Right cardiac atrium (tissue), 5 donors: Measurements from ENCODE around the gene EPHA7. TPM values are rescaled to one million over a fixed set of nuclear protein-coding genes. Genes with fewer than 3 reads are reported as not detected.

Source experiments
- ATAC-seq, 2 donors: fragments of 200-7000 bp; cut with Tn5 transposase; one replicate each; pipeline versions ENCODE4 v1.8.0 to v1.9.1; 2020; ENCODE audit warnings: moderate library complexity in 2 of 2, mild to moderate bottlenecking in 1 of 2
- DNase-seq, 3 donors: peaks; one replicate each; pipeline ENCODE4 v3.0.0-alpha.2; 2020
- H3K27ac ChIP-seq: one replicate; pipeline ENCODE4 v1.5.1; 2013; ENCODE audit warnings: mild to moderate bottlenecking, low read length, control low read depth, moderate library complexity
- H3K27me3 ChIP-seq: one replicate; pipeline ENCODE4 v1.6.1; 2013; ENCODE audit not compliant: control insufficient read depth, insufficient read depth
- H3K4me1 ChIP-seq: one replicate; pipeline ENCODE4 v1.6.1; 2013; ENCODE audit warnings: low read length; ENCODE audit not compliant: control insufficient read depth, insufficient read depth
- H3K4me3 ChIP-seq: one replicate; pipeline ENCODE4 v1.5.1; 2013; ENCODE audit warnings: low read length, control low read depth
- H3K9me3 ChIP-seq: one replicate; pipeline ENCODE4 v1.6.1; 2013; ENCODE audit warnings: low read length; ENCODE audit not compliant: control insufficient read depth
- WGBS: extraction: QIAGEN DNeasy Blood & Tissue Kit; methylation state at CpG from one replicate; pipeline ENCODE4 v1.1.7; 2013; 5-methylcytosine and 5-hydroxymethylcytosine counted together
- intact Hi-C, 4 donors: fragments of 100-400 bp; cut with DNase I; formaldehyde crosslinking; loops; one replicate each; pipeline versions ENCODE4 v1.11.0 to v1.14.0; 2022 to 2023
- polyA plus RNA-seq: library from polyadenylated mRNA; stranded (reverse); fragments of 200-250 nt; gene quantifications from one replicate; pipeline ENCODE4 v1.2.3, GENCODE V29; 2013
- total RNA-seq, 4 donors: library from RNA; stranded (reverse); fragmentation: NEBNext Ultra II Directional; extraction: Animal tissue kit (Norgen Biotek cat#: 25700); gene quantifications; one replicate each; pipeline ENCODE4 v1.2.1, GENCODE V29; 2021
- donor health status: healthy with polysubstance abuse.
- donor health status: DM: no; HTN: yes; CAD: no.
- donor health status: DM: no; HTN: no; CAD: no.
- donor health status: DM: no; HTN: yes; CAD: no; lungs with severe emphysema.
- donor health status: DM: yes; HTN: yes; CAD: no.

Gene EPHA7
- total and polyA plus RNA-seq, 5 donors: 6.6 to 26.9 (median 20.0) TPM

DNA sequence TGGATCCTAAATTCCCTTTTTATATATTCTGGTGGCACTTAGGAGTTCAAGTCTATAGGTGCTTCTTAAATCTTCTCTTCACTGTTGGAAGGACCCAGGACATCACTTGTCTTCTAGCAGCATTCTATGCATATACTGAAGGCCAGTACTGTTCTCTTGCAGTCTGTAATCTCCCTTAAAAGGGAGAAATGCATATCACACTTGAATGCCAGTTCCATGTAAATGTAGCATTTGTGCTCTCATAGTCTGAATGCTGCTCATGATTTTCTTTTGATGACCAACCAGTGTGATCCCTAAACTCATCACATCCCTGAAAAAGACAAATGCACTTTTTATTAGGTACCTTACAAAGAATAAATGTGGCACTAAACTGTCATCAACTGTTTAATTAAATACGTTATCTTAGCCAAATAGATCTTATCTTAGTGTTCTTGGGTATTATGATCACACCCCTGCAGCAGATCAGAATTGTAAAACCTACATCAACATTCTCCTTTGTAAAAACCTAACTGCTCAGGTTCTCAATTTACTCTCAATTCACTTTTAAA is 176.1 kb downstream of the EPHA7 start:
- Histone ChIP-seq H3K4me3 (no peak overlapping the region), H3K27me3 (no peaks in the 10 kb centered on the region), H3K9me3 (no peaks in the 10 kb centered on the region), H3K4me1 (no peaks in the 10 kb centered on the region), H3K27ac (no peak overlapping the region)
- DNase-seq: no peak
- ATAC-seq: no peak
- intact Hi-C loops: no loop called here
- 68% methylated on average over 1 of the region's 1 CpG for WGBS

DNA sequence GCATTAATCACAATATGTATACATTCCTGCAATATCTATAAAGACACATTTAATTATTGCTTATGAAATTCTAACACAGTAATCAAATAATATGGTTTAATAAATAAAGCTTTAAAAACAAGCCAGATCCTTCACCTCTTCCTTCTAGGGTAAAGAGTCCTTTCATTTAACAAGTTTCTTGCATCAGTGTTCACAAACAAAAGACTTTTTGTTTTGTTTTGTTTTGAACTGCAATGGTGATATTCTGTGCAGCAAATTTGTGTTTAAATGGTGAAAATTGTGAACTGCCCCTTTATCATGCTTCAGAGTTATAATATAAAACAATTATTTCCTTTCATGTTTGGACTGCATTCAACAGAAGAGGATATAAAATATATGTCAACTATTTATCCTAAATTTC is 177.3 kb downstream of the EPHA7 start:
- Histone ChIP-seq H3K4me3 (no peak overlapping the region), H3K27ac (no peak overlapping the region), H3K27me3 (no peaks in the 10 kb centered on the region), H3K9me3 (no peaks in the 10 kb centered on the region), H3K4me1 (no peaks in the 10 kb centered on the region)
- no peak for ATAC-seq
- intact Hi-C loops: no loop called here
- DNase-seq: no peak

DNA sequence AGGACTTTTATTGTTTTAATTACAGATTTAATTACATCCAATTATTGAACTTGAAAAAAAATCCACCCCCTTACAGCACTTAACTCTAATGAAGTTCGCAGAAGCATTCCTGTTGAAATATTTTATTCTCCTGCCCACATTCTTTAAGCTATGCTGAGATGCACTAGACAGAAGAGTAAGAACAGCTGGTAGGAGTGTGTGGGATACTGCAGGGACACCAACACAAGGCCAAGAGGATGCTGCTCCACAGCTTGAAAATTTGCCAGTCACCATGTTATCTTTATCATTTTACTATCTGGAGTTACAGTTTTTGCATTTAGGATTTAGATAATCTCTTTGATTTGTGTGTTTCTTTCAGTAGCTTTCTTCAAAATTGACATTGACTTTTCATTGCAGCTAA is 180.7 kb downstream of the EPHA7 start:
- no peak overlapping the region for H3K4me3 ChIP-seq
- intact Hi-C loops: no loop called here
- no peaks in the 10 kb centered on the region for H3K9me3 ChIP-seq
- no peak for ATAC-seq
- no peak for DNase-seq
- no peaks in the 10 kb centered on the region for H3K4me1 ChIP-seq
- H3K27me3 ChIP-seq: no peaks in the 10 kb centered on the region
- H3K27ac ChIP-seq: no peak overlapping the region
- WGBS: 53% methylated on average over 1 of the region's 1 CpG

DNA sequence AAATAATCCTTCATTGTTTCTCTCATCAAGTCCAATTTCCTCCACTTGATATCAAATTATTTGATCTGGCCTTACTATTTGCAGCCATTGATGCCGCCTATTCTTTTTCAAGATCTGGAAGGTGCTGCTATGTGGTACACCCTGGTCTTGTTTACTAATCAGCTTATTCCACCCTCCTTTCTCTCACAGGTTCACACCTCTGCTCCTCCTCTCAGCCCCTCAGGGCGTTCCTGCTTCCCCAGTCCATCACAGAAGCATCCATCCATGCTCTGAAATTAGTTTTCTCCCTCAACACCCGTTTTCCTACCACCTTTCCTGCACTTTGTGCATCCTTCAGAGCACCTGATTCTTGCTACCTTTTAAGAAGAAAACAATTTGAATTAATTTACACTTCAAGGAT is 183.6 kb downstream of the EPHA7 start:
- DNase-seq: no peak
- intact Hi-C loops: no loop called here
- Histone ChIP-seq H3K9me3 (no peaks in the 10 kb centered on the region), H3K4me3 (no peak overlapping the region), H3K4me1 (no peaks in the 10 kb centered on the region), H3K27ac (no peak overlapping the region), H3K27me3 (no peaks in the 10 kb centered on the region)
- ATAC-seq: no peak
- whole genome bisulfite sequencing: 66% methylated on average over 3 of the region's 3 CpGs

DNA sequence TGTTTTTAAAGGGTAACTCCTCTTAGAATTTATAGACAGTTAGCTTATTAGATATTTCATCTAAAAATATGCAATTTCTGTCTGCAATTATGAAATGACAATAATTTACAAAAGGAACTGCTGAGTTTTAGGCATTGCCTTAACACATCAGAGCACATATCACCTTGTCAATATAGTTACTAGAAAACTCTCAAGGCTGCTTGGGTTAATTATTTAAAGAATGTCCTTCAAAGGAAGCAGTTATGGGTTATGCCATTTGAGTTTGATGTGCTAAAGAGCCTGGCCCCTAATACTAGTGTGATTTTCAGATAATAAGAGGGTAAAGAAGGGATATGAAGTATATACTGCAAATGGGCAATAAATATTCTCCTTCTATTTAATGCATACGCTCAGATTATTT is 192.5 kb downstream of the EPHA7 start:
- no peak for ATAC-seq
- intact Hi-C loops: no loop called here
- H3K4me1 ChIP-seq: no peaks in the 10 kb centered on the region
- no peaks in the 10 kb centered on the region for H3K9me3 ChIP-seq
- no peaks in the 10 kb centered on the region for H3K27me3 ChIP-seq
- no peak for DNase-seq
- no peak overlapping the region for H3K27ac ChIP-seq
- WGBS: 99% methylated on average over 1 of the region's 1 CpG
- no peak overlapping the region for H3K4me3 ChIP-seq

DNA sequence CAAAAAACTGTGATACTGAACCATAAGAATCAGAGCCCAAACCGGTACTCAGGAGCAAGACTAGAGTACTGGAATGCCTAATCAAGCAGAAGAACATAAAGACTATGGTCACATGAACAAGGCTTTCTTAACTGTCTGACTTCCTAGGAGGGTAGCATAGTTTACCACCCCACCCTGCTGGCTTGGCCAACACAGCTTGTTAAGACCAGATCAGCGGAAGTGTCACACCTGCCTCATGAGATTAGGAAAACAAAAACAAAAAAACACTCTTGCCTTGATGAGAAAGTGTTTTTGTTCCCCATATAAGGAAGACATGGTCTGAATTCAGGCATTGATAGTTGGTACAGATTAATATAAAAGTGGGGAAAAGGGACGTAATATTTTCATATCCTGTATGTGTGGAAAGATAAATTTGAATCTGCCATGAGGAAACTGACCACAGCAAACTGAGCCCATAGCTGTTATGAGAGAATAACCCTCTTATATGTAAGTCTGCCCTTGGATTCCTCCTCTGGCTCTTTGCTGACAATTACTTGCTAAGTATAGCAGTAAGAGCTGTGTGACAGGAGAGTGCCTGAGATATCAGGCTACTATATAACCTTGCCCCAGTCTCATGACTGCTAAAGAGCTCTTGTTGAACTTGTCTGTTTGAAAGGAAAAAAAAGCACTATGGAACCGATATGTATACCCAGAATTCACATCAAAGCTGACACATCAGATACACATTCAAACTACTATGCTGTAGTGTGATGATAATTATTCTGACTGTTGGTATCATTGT is 197.1 kb downstream of the EPHA7 start:
- DNase-seq (no peak), ATAC-seq (peak; percentile 91 to 96)
- Histone ChIP-seq H3K27me3 (no peaks in the 10 kb centered on the region), H3K9me3 (no peaks in the 10 kb centered on the region), H3K4me3 (no peak overlapping the region), H3K4me1 (no peaks in the 10 kb centered on the region), H3K27ac (peak overlapping the region; percentile 80)
- WGBS: 51% methylated on average over 4 of the region's 4 CpGs
- intact Hi-C loops: no loop called here

DNA sequence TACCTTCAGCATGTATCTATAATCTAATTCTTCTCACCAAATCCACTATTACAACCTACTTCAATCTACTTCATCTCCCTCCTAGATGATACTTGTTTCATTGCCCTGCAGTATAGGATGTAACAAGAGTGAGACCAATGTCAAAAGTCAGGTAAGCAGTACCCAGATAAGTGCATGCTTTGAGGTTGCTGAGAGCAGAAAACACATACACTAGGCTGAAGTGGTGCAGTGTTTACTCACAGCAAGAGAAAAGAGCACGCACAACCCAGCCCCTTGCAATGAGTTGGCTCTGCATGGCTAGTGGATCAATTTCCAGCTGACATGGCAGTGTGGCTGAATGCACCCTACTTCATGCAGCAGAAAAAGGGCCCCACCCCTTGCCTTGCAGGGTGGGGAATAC is 199.9 kb downstream of the EPHA7 start:
- Histone ChIP-seq H3K4me1 (no peaks in the 10 kb centered on the region), H3K9me3 (no peaks in the 10 kb centered on the region), H3K27ac (no peak overlapping the region), H3K27me3 (no peaks in the 10 kb centered on the region), H3K4me3 (no peak overlapping the region)
- ATAC-seq (no peak), DNase-seq (no peak)
- 89% methylated on average over 1 of the region's 1 CpG for WGBS
- intact Hi-C loops: no loop called here

DNA sequence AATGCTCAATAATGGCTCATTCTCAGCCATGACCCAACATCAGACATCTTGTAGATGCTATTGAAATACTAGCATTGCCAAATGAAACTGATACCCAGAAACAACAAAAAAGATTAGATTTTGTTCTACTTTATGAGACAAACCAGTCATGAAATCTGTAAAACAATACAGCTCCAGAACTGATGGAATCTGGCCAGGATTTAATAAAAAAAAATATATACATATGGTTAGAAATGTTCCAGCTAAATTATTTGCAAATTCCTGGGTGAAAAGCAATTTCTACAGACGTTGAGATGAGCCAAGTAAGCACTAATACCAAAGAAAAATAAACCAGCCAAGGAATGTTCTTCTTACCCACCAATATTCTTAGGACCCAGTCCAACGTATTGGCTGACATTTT is 201.3 kb downstream of the EPHA7 start:
- no peaks in the 10 kb centered on the region for H3K4me1 ChIP-seq
- no peak overlapping the region for H3K27ac ChIP-seq
- H3K4me3 ChIP-seq: no peak overlapping the region
- 37% methylated on average over 2 of the region's 2 CpGs for WGBS
- H3K27me3 ChIP-seq: no peaks in the 10 kb centered on the region
- ATAC-seq (no peak), DNase-seq (no peak)
- intact Hi-C loops: no loop called here
- no peaks in the 10 kb centered on the region for H3K9me3 ChIP-seq

DNA sequence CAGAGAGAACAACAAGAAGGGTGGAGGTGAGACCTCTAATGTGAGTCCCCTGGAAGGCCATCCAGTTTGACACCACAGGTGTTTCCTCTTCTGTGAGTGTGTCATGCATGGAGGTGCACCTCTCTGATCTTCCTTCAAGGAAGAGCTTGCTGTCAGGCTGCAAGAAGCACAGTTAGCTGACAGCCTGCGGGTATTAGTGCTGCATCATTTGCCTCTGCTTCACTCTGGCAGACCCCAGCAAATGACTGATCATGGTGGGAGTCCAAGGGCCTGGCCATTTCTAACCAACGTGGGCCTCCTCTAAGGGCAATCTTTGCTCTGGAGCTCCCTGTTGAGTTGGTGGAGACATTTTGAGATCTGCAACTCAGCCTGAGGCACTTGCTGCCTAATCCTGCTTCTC is 206.3 kb downstream of the EPHA7 start:
- DNase-seq (no peak), ATAC-seq (no peak)
- H3K27me3 ChIP-seq: no peaks in the 10 kb centered on the region
- no peak overlapping the region for H3K4me3 ChIP-seq
- no peaks in the 10 kb centered on the region for H3K9me3 ChIP-seq
- no peaks in the 10 kb centered on the region for H3K4me1 ChIP-seq
- intact Hi-C loops: no loop called here
- WGBS: 80% methylated on average over 2 of the region's 2 CpGs
- no peak overlapping the region for H3K27ac ChIP-seq

DNA sequence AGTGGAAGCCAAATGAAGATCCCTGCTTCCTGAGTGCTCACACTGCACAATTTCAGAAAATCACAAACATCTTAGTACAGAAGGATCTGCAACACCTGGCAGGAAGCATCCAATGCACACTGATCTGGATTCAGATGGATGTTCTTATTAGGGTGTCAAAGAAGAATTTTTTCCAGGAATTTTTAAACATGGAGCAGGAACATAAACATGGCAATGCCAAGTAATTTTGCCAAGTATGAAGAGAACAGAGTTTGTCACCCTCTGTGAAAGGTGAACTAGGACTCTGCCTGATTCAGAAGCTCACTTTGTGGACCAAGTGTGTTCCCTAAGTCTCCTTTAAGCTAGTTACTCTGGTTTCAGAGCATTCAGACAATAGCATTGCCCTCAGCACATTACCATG is 208.5 kb downstream of the EPHA7 start:
- H3K4me1 ChIP-seq: no peaks in the 10 kb centered on the region
- DNase-seq: no peak
- no peak overlapping the region for H3K4me3 ChIP-seq
- H3K27ac ChIP-seq: no peak overlapping the region
- H3K9me3 ChIP-seq: no peaks in the 10 kb centered on the region
- no peak for ATAC-seq
- no peaks in the 10 kb centered on the region for H3K27me3 ChIP-seq
- intact Hi-C loops: no loop called here

DNA sequence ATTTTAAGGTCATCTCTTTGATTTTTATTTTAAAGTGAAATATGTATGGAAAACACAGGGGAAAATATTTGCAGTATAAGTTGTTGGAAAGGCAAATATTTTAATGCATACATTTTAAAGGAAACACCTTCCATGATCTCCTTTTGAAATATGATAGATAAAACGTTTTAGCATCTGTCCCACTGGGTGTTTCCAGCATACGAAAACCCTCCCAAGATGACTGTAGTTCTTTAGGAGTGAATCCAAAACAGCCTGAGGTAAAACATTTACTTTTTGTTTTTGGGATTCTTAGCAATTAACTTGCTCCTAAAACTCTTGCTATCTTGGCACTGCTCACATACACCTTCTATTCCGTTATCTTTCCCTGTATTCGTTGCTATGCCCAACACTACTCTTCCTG is 210.0 kb downstream of the EPHA7 start:
- H3K9me3 ChIP-seq: no peaks in the 10 kb centered on the region
- 41% methylated on average over 4 of the region's 4 CpGs for WGBS
- H3K4me3 ChIP-seq: no peak overlapping the region
- DNase-seq (no peak), ATAC-seq (no peak)
- no peaks in the 10 kb centered on the region for H3K4me1 ChIP-seq
- intact Hi-C loops: no loop called here
- H3K27me3 ChIP-seq: no peaks in the 10 kb centered on the region
- H3K27ac ChIP-seq: no peak overlapping the region
